ENCODE results near the gene KMT2E.
A peak's percentile ranks its signal among the peaks of the same experiment; 100 is the strongest.
"Not testable (repeated sequence)": the region's sequence is repeated elsewhere in the genome, so short reads cannot be mapped to it uniquely, and the experiment has no call there.

KMT2E gene

DNA sequence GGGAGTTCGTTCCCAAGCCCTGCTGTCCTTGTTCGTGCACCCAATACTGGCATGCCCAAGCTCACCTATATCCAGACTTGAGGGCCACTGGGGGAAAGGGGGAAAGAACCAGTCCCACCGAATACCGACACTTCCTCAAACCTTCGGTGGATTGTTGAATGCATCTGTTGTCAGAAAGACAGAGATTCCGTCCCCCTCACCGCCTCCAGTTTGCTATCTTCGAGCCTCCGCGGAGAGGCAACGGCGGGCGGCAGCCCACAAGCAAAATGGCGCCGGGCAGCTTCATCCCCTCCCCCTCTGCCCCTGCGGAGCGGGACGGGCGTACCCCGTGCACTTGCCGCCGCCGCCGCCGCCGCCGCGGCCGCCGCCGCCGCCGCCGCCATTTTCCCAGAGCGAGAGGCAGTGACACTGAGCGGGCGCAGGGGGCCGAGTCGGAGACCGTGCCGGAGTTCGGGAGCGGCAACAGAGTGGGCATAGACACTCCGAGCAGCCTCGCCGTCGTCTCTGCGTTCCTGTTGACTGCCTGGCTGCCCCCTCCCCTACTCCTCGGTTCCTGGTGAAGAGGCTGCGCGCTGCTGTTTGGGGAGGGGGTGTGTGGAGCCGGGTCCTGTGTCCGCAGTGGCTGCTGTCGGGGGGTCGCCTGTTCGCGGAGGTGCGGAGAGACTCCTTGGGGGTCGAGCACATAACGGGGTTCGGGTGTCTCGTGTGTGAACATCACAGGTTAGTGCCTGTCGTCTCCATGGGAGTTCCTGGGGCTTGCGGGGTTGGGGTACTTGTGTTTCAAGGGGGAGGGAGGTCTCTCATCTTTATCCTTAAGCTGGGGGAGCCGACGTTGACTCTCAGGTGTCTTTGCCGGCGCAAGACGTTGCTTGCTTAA lies at the start of gene KMT2E:
Gene KMT2E (plus strand): TSS at position 390 of the 877 bp plus-strand sequence. CDS start 26,748 bp downstream, outside the sequence.
- peak; percentile 79 for DNase-seq (ENCODE audit: low read depth)

GRCh38 chr7:104964626-104965236 lies 49.3 kb upstream of the KMT2E start:
- DNase-seq (ENCODE audit: low read depth): no peak

DNA sequence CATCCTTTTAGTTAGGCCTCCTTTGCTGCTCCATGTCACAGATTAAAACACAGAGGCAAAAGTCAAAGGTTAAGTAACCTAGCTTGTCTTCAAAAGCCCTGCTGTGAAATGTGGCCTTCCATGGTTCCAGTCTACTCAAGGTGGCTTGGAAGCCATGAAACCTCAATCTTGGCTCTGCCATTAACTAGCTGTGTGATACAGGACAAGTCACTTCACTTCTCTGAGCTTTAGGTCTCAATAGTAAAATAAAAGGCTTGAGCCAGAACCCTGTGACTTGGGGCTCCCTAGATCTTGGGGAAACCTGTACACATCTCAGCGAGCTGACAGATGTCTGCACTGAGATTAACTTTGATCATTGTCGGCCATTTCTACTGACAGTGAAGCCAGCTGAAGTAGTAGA lies 48.0 kb upstream of the KMT2E start:
- DNase-seq (ENCODE audit: low read depth): no peak

DNA sequence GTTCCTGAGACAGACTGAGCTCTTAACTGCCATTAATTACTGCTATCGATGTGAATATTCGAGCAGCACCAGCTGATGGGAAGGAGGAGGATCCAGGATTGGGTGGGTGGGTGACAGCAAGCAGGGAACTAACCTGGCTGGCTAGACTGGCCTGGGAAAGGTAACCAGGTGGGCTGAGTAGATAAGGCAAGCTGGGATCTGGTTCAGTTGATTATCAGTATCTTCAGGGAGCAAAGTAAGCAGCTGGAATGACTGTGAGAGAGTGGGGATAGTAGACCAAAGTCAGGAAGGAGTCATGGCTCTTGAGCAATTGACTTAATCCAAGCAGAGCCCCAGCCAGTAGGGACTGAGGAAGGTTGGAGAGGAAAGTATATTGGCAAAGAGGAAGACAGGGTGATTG lies 46.9 kb upstream of the KMT2E start:
- no peak for DNase-seq (ENCODE audit: low read depth)

- no peak for DNase-seq (ENCODE audit: low read depth)
Measured at GRCh38 chr7:104967595-104967994, 46.4 kb upstream of the KMT2E start.

DNA sequence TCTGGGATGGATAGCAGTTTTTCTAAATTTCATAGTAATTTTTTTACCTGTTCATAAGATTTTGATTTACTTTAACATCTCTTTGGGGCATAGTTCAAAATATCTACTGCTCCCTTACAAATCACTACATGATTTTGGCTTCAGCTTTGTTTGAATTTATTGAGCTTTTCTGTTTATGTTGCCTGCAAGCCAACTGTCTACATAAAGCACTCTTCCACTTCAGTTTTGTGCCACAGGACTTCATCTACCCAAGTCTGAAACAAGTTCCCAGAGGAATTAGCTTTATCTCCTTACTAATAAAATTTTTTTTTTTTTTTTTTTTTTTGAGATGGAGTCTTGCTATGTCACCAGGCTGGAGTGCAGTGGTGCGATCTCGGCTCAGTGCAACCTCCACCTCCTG lies 45.4 kb upstream of the KMT2E start:
- no peak for DNase-seq (ENCODE audit: low read depth)

GRCh38 chr7:104969183-104969582 lies 44.8 kb upstream of the KMT2E start:
- DNase-seq (ENCODE audit: low read depth): no peak

DNA sequence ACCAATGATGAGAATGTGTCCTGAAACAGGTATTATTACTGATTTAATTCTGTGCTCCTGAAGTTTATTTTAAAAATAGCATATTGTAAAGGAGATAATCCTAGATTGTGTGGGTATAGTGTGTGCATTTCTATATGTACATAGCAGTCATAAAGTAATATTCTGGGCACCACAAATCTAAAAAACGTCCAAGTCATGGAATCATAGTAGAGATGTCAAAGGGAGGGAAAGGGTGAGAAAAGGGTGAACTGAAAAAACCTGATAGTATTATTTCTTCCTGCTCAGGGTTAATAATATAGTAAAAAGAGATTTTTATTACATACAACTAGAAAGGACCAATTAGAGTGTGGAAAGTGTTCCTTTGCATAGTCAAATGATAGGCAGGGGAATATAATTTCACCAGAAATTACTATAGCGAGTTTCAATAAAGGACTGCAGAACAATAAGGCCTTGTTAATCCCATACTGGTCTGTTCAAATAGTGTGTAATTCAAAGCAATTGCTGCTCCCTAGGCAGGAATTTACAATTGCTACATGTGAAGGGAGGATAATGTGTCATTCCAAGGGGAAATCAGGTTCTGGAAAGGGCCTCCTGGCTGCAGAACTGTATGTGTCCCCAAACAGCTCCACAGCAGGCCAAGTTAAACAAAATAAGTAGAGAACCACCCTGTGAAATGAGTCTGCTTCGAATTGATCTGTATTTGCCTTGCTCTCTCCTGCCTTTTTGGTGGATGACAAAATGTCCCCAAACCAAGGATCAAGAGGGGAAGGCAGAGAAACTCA lies 42.5 kb upstream of the KMT2E start:
- no peak for DNase-seq (ENCODE audit: low read depth)

DNA sequence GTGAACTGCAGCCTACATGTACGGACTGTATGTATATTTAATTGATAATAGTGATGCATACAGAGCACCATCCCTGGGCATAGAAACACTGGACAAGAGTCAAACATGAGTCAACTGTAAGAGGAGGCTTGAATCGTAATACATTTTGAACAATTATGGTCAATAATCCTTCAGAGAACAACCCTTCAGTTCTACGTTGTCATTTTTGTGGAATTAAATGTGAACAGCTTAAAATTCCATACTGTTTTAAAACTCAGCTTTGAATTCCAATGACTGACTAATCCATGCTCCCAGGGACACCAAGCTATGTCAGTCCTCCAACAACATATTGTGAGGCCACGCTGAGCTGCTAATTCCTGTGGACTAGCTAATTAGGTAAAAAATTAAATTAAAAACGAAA lies 41.5 kb upstream of the KMT2E start:
- no peak for DNase-seq (ENCODE audit: low read depth)

DNA sequence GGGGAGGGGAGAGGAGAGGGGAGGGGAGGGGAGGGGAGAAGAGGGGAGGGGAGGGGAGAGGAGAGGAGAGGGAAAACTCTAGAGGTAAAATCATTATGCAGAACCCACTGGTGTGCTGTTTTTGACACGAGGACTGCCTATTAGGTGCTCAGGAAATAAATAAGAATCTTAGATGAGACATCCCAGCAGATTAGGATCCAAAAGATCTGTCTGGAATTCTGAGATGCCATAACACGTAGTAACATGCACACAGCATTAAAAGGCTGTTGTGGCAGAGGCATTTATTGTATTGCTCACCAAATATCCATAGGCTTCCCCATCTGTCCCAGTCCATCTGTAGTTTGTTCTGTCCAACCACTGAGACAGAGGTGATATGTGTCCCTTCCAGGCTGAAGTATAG lies 40.8 kb upstream of the KMT2E start:
- DNase-seq (ENCODE audit: low read depth): no peak

GRCh38 chr7:104973909-104974415 lies 40.0 kb upstream of the KMT2E start:
- no peak for DNase-seq (ENCODE audit: low read depth)

DNA sequence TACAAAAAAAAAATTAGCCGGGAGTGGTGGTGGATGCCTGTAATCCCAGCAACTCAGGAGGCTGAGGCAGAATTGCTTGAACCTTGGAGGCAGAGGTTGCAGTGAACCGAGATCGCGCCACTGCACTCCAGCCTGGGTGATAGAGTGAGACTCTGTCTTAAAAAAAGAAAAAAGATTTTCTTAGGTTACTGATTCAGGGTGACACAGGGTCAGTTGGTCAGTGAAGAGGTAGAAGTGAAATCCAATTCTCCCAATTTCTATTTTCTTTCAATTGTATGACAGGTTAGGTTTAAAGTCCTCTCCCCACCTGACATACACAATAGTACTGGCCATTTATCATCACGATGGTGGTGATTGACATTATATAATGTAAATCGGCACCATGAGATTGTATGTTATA lies 38.5 kb upstream of the KMT2E start:
- not testable (repeated sequence) for DNase-seq (ENCODE audit: low read depth)

GRCh38 chr7:104976966-104977636 lies 36.9 kb upstream of the KMT2E start:
- DNase-seq (ENCODE audit: low read depth): no peak

GRCh38 chr7:104978460-104978859 lies 35.5 kb upstream of the KMT2E start:
- DNase-seq (ENCODE audit: low read depth): no peak

- DNase-seq (ENCODE audit: low read depth): no peak
Measured at GRCh38 chr7:104979167-104979841, 34.7 kb upstream of the KMT2E start.

DNA sequence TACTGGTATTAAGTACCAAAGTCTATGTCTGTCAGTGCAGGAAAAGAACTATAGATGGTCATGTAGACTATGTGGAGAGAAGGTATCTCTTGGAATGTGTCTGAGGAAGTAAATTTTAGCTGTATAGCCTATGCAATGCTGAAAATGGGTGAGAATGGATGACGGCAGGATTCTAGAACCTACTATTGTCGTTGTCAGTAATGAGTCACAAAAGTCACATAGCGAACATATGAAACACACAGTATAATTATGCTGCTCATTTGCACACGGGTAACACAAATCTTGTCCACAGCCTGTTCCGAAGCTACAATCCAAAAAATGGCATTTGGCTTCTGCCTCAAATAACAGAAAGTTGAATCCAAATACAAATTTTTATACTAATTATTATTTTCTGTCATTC lies 33.6 kb upstream of the KMT2E start:
- DNase-seq (ENCODE audit: low read depth): no peak

DNA sequence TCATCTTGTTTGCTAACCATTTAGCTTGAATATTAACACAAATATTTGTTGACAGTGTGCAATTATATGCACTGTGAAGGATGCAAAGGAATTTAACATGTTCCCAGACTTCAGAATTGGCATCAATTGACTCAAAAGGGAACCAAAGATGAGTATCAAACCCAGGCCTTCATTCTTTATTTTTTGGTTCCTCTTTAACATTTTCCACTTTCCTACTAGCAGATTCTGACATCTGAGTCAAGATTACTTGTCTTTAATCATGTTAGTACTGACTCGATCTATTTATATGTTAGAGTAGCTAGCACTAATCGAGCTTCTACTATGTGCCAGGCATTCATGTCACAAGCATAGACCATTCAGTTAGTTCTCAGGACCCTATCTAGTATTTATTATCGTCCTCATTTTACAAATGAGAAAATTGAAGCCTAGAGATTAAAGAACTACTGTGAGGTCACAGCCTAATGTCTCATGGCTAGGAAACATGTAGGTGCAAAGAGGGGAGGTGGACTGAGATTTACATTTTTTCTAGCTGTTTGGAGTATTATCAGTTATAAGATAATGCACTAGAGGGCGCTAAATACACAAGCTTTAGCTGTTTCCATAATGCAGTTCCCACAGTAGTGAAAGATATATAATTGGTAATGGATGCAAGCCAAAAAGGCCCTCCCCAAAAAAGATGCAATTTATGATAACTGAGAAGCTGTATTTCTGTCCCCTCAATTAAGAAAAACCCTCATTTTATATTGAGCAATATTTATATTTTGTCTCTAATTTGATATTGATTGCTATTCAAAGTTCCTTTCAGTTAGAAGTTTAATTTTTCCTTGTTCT lies 32.9 kb upstream of the KMT2E start:
- no peak for DNase-seq (ENCODE audit: low read depth)

GRCh38 chr7:104981672-104982037 lies 32.4 kb upstream of the KMT2E start:
- DNase-seq (ENCODE audit: low read depth): no peak

DNA sequence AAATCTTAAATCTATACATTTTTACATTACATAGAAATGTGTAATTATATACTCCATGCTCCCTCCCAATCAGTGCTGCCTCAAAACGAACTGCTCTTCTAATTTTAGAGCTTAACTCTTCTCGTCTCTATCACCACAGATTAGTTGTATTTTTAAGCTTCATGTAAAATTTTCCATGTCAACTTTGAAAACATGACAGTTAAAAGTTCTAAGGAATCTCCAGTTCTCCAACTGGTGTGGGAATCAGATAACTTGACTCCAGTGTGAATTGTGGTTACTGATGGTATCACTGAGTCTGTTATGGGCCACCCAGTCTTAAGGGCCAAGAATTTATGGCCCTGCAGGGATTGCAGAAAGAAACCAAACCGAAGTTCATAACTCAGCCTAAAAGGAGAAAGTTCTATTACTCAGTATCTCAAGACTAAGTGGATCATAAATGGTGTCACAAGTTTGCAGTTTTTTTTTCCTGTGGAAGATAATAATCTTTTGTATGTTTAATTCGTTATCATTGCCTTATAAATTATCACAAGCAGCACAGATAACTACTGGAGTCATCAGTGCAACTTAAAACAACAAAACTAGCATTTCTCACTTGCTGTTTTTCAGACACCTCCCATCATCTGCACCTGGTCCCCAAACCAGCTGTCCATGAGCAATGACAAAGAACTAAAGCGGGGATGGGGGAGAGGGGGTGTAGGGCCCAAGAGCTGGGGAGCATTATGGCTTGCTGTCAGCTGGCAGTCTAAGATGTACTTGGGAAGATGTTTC lies 31.5 kb upstream of the KMT2E start:
- no peak for DNase-seq (ENCODE audit: low read depth)

- no peak for DNase-seq (ENCODE audit: low read depth)
Measured at GRCh38 chr7:104983076-104983577, 30.9 kb upstream of the KMT2E start.
